ENCODE measurements around the gene LRIG2. TPM values are rescaled to one million over a fixed set of nuclear protein-coding genes. Genes with fewer than 3 reads are reported as not detected.

LRIG2 gene
- total and polyA plus RNA-seq, 2 donors (not counting 1 experiment from before 2014, with no cell fraction given), result 12.4 to 30.6 TPM

DNA sequence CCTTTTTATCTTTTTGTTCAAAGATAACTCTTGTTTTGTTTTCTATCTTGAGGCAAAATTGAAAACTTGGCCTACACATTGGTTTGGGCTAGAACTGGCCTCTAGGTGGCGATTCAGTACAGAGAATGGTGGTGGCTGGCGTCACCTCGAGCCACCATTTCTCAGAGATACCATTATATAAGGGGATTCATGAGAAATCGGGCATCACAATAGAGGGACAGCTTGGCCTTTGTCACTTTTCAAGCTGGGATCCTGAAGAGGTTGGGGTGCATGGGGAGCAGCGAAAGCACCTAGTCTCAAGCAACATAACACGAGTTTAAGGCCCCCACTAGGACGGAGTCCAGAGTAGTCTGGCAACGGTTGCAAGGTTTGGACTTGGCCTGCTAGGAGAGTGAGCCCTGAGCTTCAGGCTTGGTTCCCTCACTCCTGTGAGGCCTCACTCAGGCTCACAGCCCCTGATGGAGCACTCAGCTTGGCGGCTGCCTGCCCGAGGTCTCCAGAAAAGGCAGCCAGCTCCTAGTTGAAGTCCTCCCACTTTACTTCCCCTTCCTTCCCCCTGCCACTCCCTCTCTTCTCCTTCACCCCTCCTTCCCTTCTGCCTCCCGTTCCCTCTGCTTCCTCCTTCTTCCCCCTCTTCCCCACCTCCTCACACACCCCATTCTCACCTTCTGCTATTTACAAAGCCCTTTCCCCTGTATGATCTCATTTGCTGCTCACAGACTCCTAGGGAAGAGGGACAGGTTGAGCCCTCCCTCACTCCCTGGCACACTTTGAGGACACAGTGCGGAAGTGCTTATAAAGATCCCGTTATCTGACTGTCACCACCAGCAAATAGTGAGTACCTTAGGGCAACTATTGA lies 67.8 kb downstream of the LRIG2 start:
- no peak overlapping the region for H3K27ac ChIP-seq (ENCODE audit: low read length in 2 of 2)
- POLR2A ChIA-PET, result no interaction called here
- Mint-ChIP-seq H3K9me3 (ENCODE audit: insufficient read depth) (no peaks in the 10 kb centered on the region), H3K4me1 (peaks cover 2% of the 10 kb centered on the region), H3K4me3 (peak overlapping the region; percentile 19), H3K27ac (no peak overlapping the region), H3K27me3 (no peaks in the 10 kb centered on the region)
- H3K27me3 ChIP-seq (replicated peaks in 1 of 4; ENCODE audit: control extremely low read depth in 1 of 4, control insufficient read depth in 3 of 4, insufficient read depth in 4 of 4, low read length in 3 of 4), result no peaks in the 10 kb centered on the region
- intact Hi-C loops (cut with micrococcal nuclease), result loop anchor here (2.0 kb wide), 1 partner anchor 312 kb away; no protein-coding TSS in a partner anchor
- no peak for TF ChIP-seq EZH2 (IDR thresholded peaks at IDR 0.05; ENCODE audit: borderline replicate concordance, insufficient read depth, low read depth, low read length, poor library complexity, severe bottlenecking)
- TF ChIP-seq, protein P1, sequence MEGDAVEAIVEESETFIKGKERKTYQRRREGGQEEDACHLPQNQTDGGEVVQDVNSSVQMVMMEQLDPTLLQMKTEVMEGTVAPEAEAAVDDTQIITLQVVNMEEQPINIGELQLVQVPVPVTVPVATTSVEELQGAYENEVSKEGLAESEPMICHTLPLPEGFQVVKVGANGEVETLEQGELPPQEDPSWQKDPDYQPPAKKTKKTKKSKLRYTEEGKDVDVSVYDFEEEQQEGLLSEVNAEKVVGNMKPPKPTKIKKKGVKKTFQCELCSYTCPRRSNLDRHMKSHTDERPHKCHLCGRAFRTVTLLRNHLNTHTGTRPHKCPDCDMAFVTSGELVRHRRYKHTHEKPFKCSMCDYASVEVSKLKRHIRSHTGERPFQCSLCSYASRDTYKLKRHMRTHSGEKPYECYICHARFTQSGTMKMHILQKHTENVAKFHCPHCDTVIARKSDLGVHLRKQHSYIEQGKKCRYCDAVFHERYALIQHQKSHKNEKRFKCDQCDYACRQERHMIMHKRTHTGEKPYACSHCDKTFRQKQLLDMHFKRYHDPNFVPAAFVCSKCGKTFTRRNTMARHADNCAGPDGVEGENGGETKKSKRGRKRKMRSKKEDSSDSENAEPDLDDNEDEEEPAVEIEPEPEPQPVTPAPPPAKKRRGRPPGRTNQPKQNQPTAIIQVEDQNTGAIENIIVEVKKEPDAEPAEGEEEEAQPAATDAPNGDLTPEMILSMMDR (IDR thresholded peaks at IDR 0.05), result peak; percentile 76
- no peak overlapping the region for H3K9ac ChIP-seq (ENCODE audit: low read length)
- ATAC-seq (ENCODE audit: low read depth) (peak; percentile 51), DNase-seq (peak; percentile 58)
- peak overlapping the region; percentile 5 for H3K4me2 ChIP-seq (replicated peaks; ENCODE audit: low read depth, low read length, poor library complexity, severe bottlenecking)
- H4K20me1 ChIP-seq (ENCODE audit: control insufficient read depth, insufficient read depth, low read length, poor library complexity, severe bottlenecking), result no peaks in the 10 kb centered on the region
- 35% methylated on average over 8 of the region's 13 CpGs for WGBS (ENCODE audit: insufficient coverage)
- H3K79me2 ChIP-seq (ENCODE audit: control insufficient read depth, insufficient read depth, low read length), result no peaks in the 10 kb centered on the region
- peak overlapping the region; percentile 48 for H2AFZ ChIP-seq (ENCODE audit: insufficient read depth, low read depth, low read length, poor library complexity, severe bottlenecking)
- peaks cover 0 to 5% of the 10 kb centered on the region in 2 donors for H3K4me1 ChIP-seq (ENCODE audit: control insufficient read depth in 2 of 2, insufficient read depth in 2 of 2, low read length in 2 of 2)
- no peak overlapping the region for H3K4me3 ChIP-seq (ENCODE audit: control extremely low read depth in 1 of 5, extremely low read depth in 1 of 5, insufficient read depth in 1 of 5, low read depth in 2 of 5, low read length in 4 of 5)
- no peaks in the 10 kb centered on the region for H3K36me3 ChIP-seq (replicated peaks in 1 of 2; ENCODE audit: control extremely low read depth in 1 of 2, control insufficient read depth in 1 of 2, extremely low read depth in 1 of 2, insufficient read depth in 2 of 2, low read length in 1 of 2)
- no peaks in the 10 kb centered on the region for H3K9me3 ChIP-seq (ENCODE audit: control extremely low read depth in 1 of 3, control insufficient read depth in 2 of 3, insufficient read depth in 1 of 3, low read length in 2 of 3)
- CTCF ChIA-PET, result interaction anchor here (1.0 to 4.4 kb wide), 7 partner anchors 10 to 1141 kb away, joined by 3 to 35 read pairs (median 7); no protein-coding TSS in a partner anchor

All from B cell (primary cell).